Keratinocyte (primary cell): ENCODE measurements around the gene SNX7. TPM values are rescaled to one million over a fixed set of nuclear protein-coding genes. Genes with fewer than 3 reads are reported as not detected.

Experiments
- DNase-seq: peaks from one replicate; pipeline ENCODE4 v3.0.0-alpha.2; 2011; ENCODE audit warnings: low read depth, missing footprints, low spot score
- FAIRE-seq: peaks from 2 replicates; lab custom pipeline; 2011; peaks lifted over from hg19 to GRCh38; lab: Jason Lieb, UNC
- H2AFZ ChIP-seq: 2 replicates; pipeline ENCODE4 v1.6.0; 2012; ENCODE audit warnings: low read length, control low read depth, inconsistent platforms; ENCODE audit not compliant: control insufficient read depth
- H3K27ac ChIP-seq: 2 replicates; pipeline ENCODE4 v1.5.1; 2011; ENCODE audit warnings: low read length; ENCODE audit not compliant: control insufficient read depth, insufficient read depth
- H3K27me3 ChIP-seq: 3 replicates; pipeline ENCODE4 v1.6.0; 2011; ENCODE audit warnings: low read length; ENCODE audit not compliant: control insufficient read depth, insufficient read depth; ENCODE audit errors: extremely low read depth
- H3K36me3 ChIP-seq, 2 experiments: 2 replicates in 1 of 2; 3 replicates in 1 of 2; pipeline ENCODE4 v1.5.1; 2011; ENCODE audit warnings: low read length in 2 of 2, mild to moderate bottlenecking in 1 of 2; ENCODE audit not compliant: control insufficient read depth in 2 of 2, insufficient read depth in 2 of 2; ENCODE audit errors: extremely low read depth in 1 of 2
- H3K4me1 ChIP-seq: 3 replicates; pipeline ENCODE4 v1.5.1; 2011; ENCODE audit warnings: low read length; ENCODE audit not compliant: control insufficient read depth, insufficient read depth; ENCODE audit errors: extremely low read depth
- H3K4me2 ChIP-seq: 3 replicates; pipeline ENCODE4 v1.6.0; 2011; ENCODE audit warnings: low read depth, low read length; ENCODE audit not compliant: control insufficient read depth, insufficient read depth; ENCODE audit errors: extremely low read depth
- H3K4me3 ChIP-seq, 3 experiments: fragments of 200-600 bp in 1 of 3; sonication (generic) in 1 of 3; 2 replicates in 2 of 3; 3 replicates in 1 of 3; pipeline ENCODE4 v1.5.1; 2011 to 2016; ENCODE audit warnings: low read length in 3 of 3, mild to moderate bottlenecking in 3 of 3, control low read depth in 2 of 3, inconsistent platforms in 1 of 3, low read depth in 1 of 3, mixed read lengths in 1 of 3, mixed run types in 1 of 3, moderate library complexity in 1 of 3; ENCODE audit not compliant: control insufficient read depth in 2 of 3, insufficient read depth in 2 of 3; ENCODE audit errors: extremely low read depth in 1 of 3
- H3K79me2 ChIP-seq: 2 replicates; pipeline ENCODE4 v1.6.0; 2012; ENCODE audit warnings: low read length; ENCODE audit not compliant: control insufficient read depth, insufficient read depth
- H3K9ac ChIP-seq: 3 replicates; pipeline ENCODE4 v1.6.0; 2011; ENCODE audit warnings: low read length; ENCODE audit not compliant: control insufficient read depth, insufficient read depth; ENCODE audit errors: extremely low read depth
- H3K9me1 ChIP-seq: 3 replicates; pipeline ENCODE4 v1.6.0; 2011; ENCODE audit warnings: low read length; ENCODE audit not compliant: control insufficient read depth, insufficient read depth; ENCODE audit errors: extremely low read depth
- H3K9me3 ChIP-seq: 2 replicates; pipeline ENCODE4 v1.5.1; 2012; ENCODE audit warnings: low read depth, low read length; ENCODE audit not compliant: control insufficient read depth
- H4K20me1 ChIP-seq: 3 replicates; pipeline ENCODE4 v1.6.0; 2011; ENCODE audit warnings: low read length; ENCODE audit not compliant: control insufficient read depth, insufficient read depth; ENCODE audit errors: extremely low read depth
- EZH2 ChIP-seq: IDR thresholded peaks from one replicate; pipeline ENCODE4 v1.6.1; 2012; ENCODE audit warnings: inconsistent platforms, mild to moderate bottlenecking, low read length, moderate library complexity
- dilution Hi-C: fragments of 300-500 bp; cut with MboI; formaldehyde crosslinking; loops from one replicate; pipeline ENCODE4 v1.7.0; 2020; ENCODE audit warnings: low sequenced_read_pairs; ENCODE audit not compliant: extremely low pct_ligation_motif_present
- polyA plus RNA-seq, 5 experiments: library from polyadenylated mRNA; depleted of rRNA in 3 of 5; stranded (reverse) in 3 of 5; stranded (forward) in 1 of 5; unstranded in 1 of 5; fragments of >200 nt; gene quantifications; 1 replicate in 1 of 5; 2 replicates in 3 of 5; 3 replicates in 1 of 5; pipeline versions ENCODE4 v1.2.1 to v1.2.3, GENCODE V29; 2011 to 2012; ENCODE audit warnings: missing spikeins in 2 of 5, low read depth in 1 of 5, low replicate concordance in 1 of 5
- TF ChIP-seq, protein P1 (sequence below), 3 experiments: IDR thresholded peaks in 1 of 3; conservative IDR thresholded peaks in 1 of 3; optimal IDR thresholded peaks in 1 of 3; 2 replicates in 2 of 3; 3 replicates in 1 of 3; pipeline versions ENCODE3 to v1.5.1; 2011; ENCODE audit warnings: low read length in 3 of 3, mild to moderate bottlenecking in 3 of 3, moderate library complexity in 2 of 3, control low read depth in 1 of 3, inconsistent platforms in 1 of 3; ENCODE audit not compliant: insufficient read depth in 2 of 3; ENCODE audit errors: extremely low read depth in 1 of 3

The SNX7 gene
- polyA plus RNA-seq, 1 donor (not counting 4 experiments of a cell fraction or from before 2014, with no cell fraction given): 50.5 TPM

DNA sequence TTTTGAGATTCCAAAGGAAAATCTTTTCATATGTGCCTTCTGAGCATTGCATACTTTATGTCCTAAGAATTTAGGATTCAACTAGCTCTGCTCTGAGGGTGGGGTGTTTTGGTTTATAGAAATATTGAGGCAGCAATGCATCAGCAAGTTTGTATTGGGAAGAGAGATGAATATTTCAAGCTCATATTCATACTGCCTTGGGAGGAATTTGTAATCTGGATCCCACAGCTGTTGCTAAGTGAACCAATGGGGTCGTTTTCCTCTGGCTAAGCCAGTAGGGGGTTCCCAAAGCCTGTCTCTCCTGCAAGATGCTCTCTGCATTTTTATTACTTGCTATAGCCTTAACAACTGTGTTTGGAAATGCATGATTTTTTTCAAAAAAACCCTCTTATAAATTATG lies 130.6 kb downstream of the SNX7 start:
- FAIRE-seq (no peak), DNase-seq (no peak)
- Histone ChIP-seq H3K27me3 (peaks cover 6% of the 10 kb centered on the region), H3K4me2 (no peak overlapping the region), H3K4me3 (no peak overlapping the region), H3K9me3 (no peaks in the 10 kb centered on the region), H2AFZ (no peak overlapping the region), H3K9me1 (no peaks in the 10 kb centered on the region), H3K79me2 (no peaks in the 10 kb centered on the region), H4K20me1 (no peaks in the 10 kb centered on the region), H3K36me3 (no peaks in the 10 kb centered on the region), H3K4me1 (no peaks in the 10 kb centered on the region), H3K27ac (no peak overlapping the region), H3K9ac (no peak overlapping the region)
- dilution Hi-C loops: no loop called here
- TF ChIP-seq EZH2: no peak
- TF ChIP-seq, protein P1, sequence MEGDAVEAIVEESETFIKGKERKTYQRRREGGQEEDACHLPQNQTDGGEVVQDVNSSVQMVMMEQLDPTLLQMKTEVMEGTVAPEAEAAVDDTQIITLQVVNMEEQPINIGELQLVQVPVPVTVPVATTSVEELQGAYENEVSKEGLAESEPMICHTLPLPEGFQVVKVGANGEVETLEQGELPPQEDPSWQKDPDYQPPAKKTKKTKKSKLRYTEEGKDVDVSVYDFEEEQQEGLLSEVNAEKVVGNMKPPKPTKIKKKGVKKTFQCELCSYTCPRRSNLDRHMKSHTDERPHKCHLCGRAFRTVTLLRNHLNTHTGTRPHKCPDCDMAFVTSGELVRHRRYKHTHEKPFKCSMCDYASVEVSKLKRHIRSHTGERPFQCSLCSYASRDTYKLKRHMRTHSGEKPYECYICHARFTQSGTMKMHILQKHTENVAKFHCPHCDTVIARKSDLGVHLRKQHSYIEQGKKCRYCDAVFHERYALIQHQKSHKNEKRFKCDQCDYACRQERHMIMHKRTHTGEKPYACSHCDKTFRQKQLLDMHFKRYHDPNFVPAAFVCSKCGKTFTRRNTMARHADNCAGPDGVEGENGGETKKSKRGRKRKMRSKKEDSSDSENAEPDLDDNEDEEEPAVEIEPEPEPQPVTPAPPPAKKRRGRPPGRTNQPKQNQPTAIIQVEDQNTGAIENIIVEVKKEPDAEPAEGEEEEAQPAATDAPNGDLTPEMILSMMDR (optimal IDR thresholded peaks at IDR 0.05 in 1 of 3, IDR thresholded peaks at IDR 0.05 in 1 of 3, conservative IDR thresholded peaks at IDR 0.05 in 1 of 3; ENCODE audit: extremely low read depth in 1 of 3, insufficient read depth in 2 of 3, low read length in 3 of 3): no peak

GRCh38 chr1:98793136-98793535 lies 131.6 kb downstream of the SNX7 start:
- Histone ChIP-seq H3K9me3 (no peaks in the 10 kb centered on the region), H3K36me3 (no peaks in the 10 kb centered on the region)
- FAIRE-seq: no peak

More at GRCh38 chr1:98793136-98793535, 131.6 kb downstream of the SNX7 start:
- TF ChIP-seq, protein P1 (optimal IDR thresholded peaks at IDR 0.05 in 1 of 3, IDR thresholded peaks at IDR 0.05 in 1 of 3, conservative IDR thresholded peaks at IDR 0.05 in 1 of 3; ENCODE audit: extremely low read depth in 1 of 3, insufficient read depth in 2 of 3, low read length in 3 of 3): no peak
- TF ChIP-seq EZH2: no peak
- Histone ChIP-seq H3K4me1 (no peaks in the 10 kb centered on the region), H3K9ac (no peak overlapping the region), H3K27ac (no peak overlapping the region), H3K4me3 (no peak overlapping the region), H3K79me2 (no peaks in the 10 kb centered on the region), H4K20me1 (no peaks in the 10 kb centered on the region), H3K27me3 (peaks cover 6% of the 10 kb centered on the region), H2AFZ (no peak overlapping the region), H3K9me1 (no peaks in the 10 kb centered on the region), H3K4me2 (no peak overlapping the region)
- dilution Hi-C loops: no loop called here
- no peak for DNase-seq
